Panc1 (cell line): Measurements from ENCODE around the gene KCNRG. TPM values are rescaled to one million over a fixed set of nuclear protein-coding genes. Genes with fewer than 3 reads are reported as not detected.

Experiments
- ATAC-seq: fragments of 200-7000 bp; cut with Tn5 transposase; 2 replicates; pipeline ENCODE4 v1.9.1; 2020; ENCODE audit warnings: mild to moderate bottlenecking, moderate library complexity
- BruUV-seq: library from RNA; stranded (reverse); fragments of 400-500 nt; replicated peaks from 2 replicates; lab custom pipeline; 2021; lab: Mats Ljungman, UMichigan
- CTCF ChIA-PET: fragments of 300-600 bp; sonication (Branson Sonifier 250); formaldehyde crosslinking; loops from one replicate; lab custom pipeline; 2022; ENCODE audit warnings: antibody characterized with exemption; lab: Charles Lee
- POLR2A ChIA-PET: fragments of 300-600 bp; sonication (Branson Sonifier 250); formaldehyde crosslinking; loops from one replicate; lab custom pipeline; 2022; ENCODE audit warnings: antibody characterized with exemption; lab: Charles Lee
- DNase-seq: peaks from one replicate; pipeline ENCODE4 v3.0.0-alpha.2; 2010; ENCODE audit warnings: low read depth, low spot score
- H3K27ac ChIP-seq: 2 replicates; pipeline ENCODE4 v1.5.1; 2011; ENCODE audit warnings: mild to moderate bottlenecking, low read length, inconsistent platforms
- H3K27me3 ChIP-seq: fragments of 200-500 bp; sonication (Bioruptor generic); 2 replicates; pipeline ENCODE4 v1.6.0; 2014; ENCODE audit warnings: low read length, inconsistent platforms; ENCODE audit not compliant: control insufficient read depth, insufficient read depth
- H3K36me3 ChIP-seq: fragments of 200-500 bp; sonication (Bioruptor generic); 2 replicates; pipeline ENCODE4 v1.5.1; 2014; ENCODE audit warnings: inconsistent platforms, mild to moderate bottlenecking, low read length, moderate library complexity; ENCODE audit not compliant: control insufficient read depth, insufficient read depth
- H3K4me1 ChIP-seq: 2 replicates; pipeline ENCODE4 v1.5.1; 2011; ENCODE audit warnings: inconsistent platforms, mild to moderate bottlenecking, low read length, moderate library complexity; ENCODE audit not compliant: control insufficient read depth, insufficient read depth
- H3K4me3 ChIP-seq, 2 experiments: 2 replicates each; pipeline ENCODE4 v1.5.1; 2011 to 2012; ENCODE audit warnings: low read depth in 2 of 2, low read length in 2 of 2, mild to moderate bottlenecking in 2 of 2, inconsistent platforms in 1 of 2, moderate library complexity in 1 of 2
- H3K9me3 ChIP-seq: fragments of 200-500 bp; sonication (Bioruptor generic); 2 replicates; pipeline ENCODE4 v1.5.1; 2014; ENCODE audit warnings: low read depth, mild to moderate bottlenecking, inconsistent platforms, low read length, moderate library complexity; ENCODE audit not compliant: control insufficient read depth, insufficient read depth
- CTCF ChIP-seq: fragments of 450-650 bp; IDR thresholded peaks from 2 replicates; pipeline ENCODE4 v1.5.1; 2017; ENCODE audit warnings: mild to moderate bottlenecking
- POLR2AphosphoS5 ChIP-seq: IDR thresholded peaks from 2 replicates; pipeline ENCODE4 v1.6.1; 2012; ENCODE audit warnings: mild to moderate bottlenecking, low read depth, low read length, moderate library complexity
- REST ChIP-seq, 2 experiments: IDR thresholded peaks; 2 replicates each; pipeline ENCODE4 v1.6.1; 2011 to 2012; ENCODE audit warnings: low read depth in 2 of 2, control low read depth in 1 of 2, low read length in 1 of 2, mild to moderate bottlenecking in 1 of 2, moderate library complexity in 1 of 2; ENCODE audit not compliant: insufficient read depth in 1 of 2
- SIN3A ChIP-seq: IDR thresholded peaks from 2 replicates; pipeline ENCODE4 v1.6.1; 2012; ENCODE audit warnings: low read depth, mild to moderate bottlenecking, low read length, moderate library complexity, borderline replicate concordance; ENCODE audit not compliant: insufficient read depth
- TCF7L2 ChIP-seq: IDR thresholded peaks from 2 replicates; pipeline ENCODE4 v1.6.1; 2011; ENCODE audit warnings: mild to moderate bottlenecking, low read depth, low read length, inconsistent platforms
- in situ Hi-C: cut with HindIII; loops from 2 replicates; pipeline ENCODE4 v1.10.0; 2016; ENCODE audit warnings: low sequenced_read_pairs, low pct_unique_long_range_greater_than_20kb
- intact Hi-C: fragments of 100-400 bp; cut with micrococcal nuclease; formaldehyde crosslinking; loops from one replicate; pipeline ENCODE4 v1.10.0; 2022; ENCODE audit not compliant: unreplicated experiment
- total RNA-seq: library from RNA; stranded (reverse); gene quantifications from one replicate; pipeline ENCODE4 v1.2.1, GENCODE V29; 2021; ENCODE audit not compliant: unreplicated experiment

Gene KCNRG
- total RNA-seq, 1 experiment from 2014 or later, result 0.31 TPM

GRCh38 chr13:50017819-50018218, 2.6 kb downstream of the KCNRG start:
- no peaks in the 10 kb centered on the region; the same call in 1 of the 2 replicates for H3K36me3 ChIP-seq
- no peaks in the 10 kb centered on the region for H3K27me3 ChIP-seq
- intact Hi-C loops (no loop called here), in situ Hi-C loops (no loop called here)
- peaks cover 6% of the 10 kb centered on the region for H3K4me1 ChIP-seq
- TF ChIP-seq REST (IDR thresholded peaks at IDR 0.05; ENCODE audit: insufficient read depth in 1 of 2, low read depth in 2 of 2, low read length in 1 of 2) (no peak), SIN3A (no peak), TCF7L2 (no peak), POLR2AphosphoS5 (no peak), CTCF (no peak)
- CTCF ChIA-PET, result no interaction called here
- DNase-seq (no peak), ATAC-seq (no peak)
- no peak overlapping the region for H3K4me3 ChIP-seq
- H3K9me3 ChIP-seq, result no peaks in the 10 kb centered on the region
- no peak overlapping the region for H3K27ac ChIP-seq
- no TSS peak for BruUV-seq
- POLR2A ChIA-PET, result no interaction called here

GRCh38 chr13:50025436-50025835, 10.2 kb downstream of the KCNRG start:
- no peak for DNase-seq
- H3K9me3 ChIP-seq, result no peaks in the 10 kb centered on the region
- in situ Hi-C loops, result no loop called here
- H3K36me3 ChIP-seq, result no peaks in the 10 kb centered on the region
- H3K27ac ChIP-seq, result no peak overlapping the region
- H3K4me3 ChIP-seq, result no peak overlapping the region
- CTCF ChIA-PET, result no interaction called here
- POLR2A ChIA-PET, result no interaction called here
- no peak for ATAC-seq
- no peaks in the 10 kb centered on the region for H3K4me1 ChIP-seq
- TF ChIP-seq CTCF (no peak), REST (IDR thresholded peaks at IDR 0.05; ENCODE audit: insufficient read depth in 1 of 2, low read depth in 2 of 2, low read length in 1 of 2) (no peak), POLR2AphosphoS5 (no peak)
- intact Hi-C loops, result no loop called here
- H3K27me3 ChIP-seq, result no peaks in the 10 kb centered on the region
- BruUV-seq, result no TSS peak
